Right lobe of liver (tissue), 4 donors: Measurements from ENCODE around the gene MED12L.

ENCODE experiments used
- POLR2A ChIP-seq: fragments of 450-650 bp; IDR thresholded peaks from one replicate; pipeline ENCODE4 v1.6.1; 2017; ENCODE audit warnings: antibody characterized with exemption, mild to moderate bottlenecking
- TF ChIP-seq, protein P1 (sequence below), 4 donors: fragments of 200-600 bp in 3 of 4; fragments of 450-650 bp in 1 of 4; IDR thresholded peaks; one replicate each; pipeline versions ENCODE4 v1.5.1 to v1.8.0; 2016 to 2022; ENCODE audit warnings: antibody characterized with exemption in 4 of 4, mild to moderate bottlenecking in 2 of 4
- donor health status: DM: no; HTN: no; CAD: no.
- donor health status: DM: no; HTN: no; CAD: no.
- donor health status: DM: no; HTN: yes; CAD: no.

DNA sequence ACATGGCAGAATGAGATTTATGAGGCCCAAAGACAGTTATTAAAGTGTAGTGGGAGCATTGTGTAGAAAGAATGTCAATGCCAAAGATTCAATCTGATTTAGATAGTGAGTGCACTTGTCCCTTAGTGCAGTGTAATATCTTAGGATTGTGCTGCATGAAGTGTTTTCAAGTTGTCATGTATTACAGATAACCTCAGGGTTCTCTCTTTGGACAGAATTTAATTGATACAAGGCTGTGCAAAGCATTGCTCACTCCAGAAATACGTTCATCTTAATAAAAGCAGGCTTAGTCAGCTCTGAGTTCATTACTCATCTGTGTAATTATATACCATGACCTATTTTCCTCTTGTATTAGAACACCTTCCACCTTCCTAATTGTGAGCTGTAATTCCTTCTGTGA, 133.6 kb downstream of the MED12L start:
- TF ChIP-seq, protein P1, sequence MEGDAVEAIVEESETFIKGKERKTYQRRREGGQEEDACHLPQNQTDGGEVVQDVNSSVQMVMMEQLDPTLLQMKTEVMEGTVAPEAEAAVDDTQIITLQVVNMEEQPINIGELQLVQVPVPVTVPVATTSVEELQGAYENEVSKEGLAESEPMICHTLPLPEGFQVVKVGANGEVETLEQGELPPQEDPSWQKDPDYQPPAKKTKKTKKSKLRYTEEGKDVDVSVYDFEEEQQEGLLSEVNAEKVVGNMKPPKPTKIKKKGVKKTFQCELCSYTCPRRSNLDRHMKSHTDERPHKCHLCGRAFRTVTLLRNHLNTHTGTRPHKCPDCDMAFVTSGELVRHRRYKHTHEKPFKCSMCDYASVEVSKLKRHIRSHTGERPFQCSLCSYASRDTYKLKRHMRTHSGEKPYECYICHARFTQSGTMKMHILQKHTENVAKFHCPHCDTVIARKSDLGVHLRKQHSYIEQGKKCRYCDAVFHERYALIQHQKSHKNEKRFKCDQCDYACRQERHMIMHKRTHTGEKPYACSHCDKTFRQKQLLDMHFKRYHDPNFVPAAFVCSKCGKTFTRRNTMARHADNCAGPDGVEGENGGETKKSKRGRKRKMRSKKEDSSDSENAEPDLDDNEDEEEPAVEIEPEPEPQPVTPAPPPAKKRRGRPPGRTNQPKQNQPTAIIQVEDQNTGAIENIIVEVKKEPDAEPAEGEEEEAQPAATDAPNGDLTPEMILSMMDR (IDR thresholded peaks at IDR 0.05), result no peak
- no peak for TF ChIP-seq POLR2A
